Stimulated activated CD4-positive, alpha-beta T cell treated with anti-CD3 and anti-CD28 coated beads, Interleukin-15, amount 100 ng/mL, for 48 hours (primary cell): ENCODE results near the gene CHST3.
A peak's percentile ranks its signal among the peaks of the same experiment; 100 is the strongest.

Experiments used
- DNase-seq, 2 donors: peaks; one replicate each; pipeline ENCODE4 v3.0.0-alpha.2; 2020; ENCODE audit warnings: low read depth in 2 of 2

The CHST3 gene

GRCh38 chr10:72056932-72057751 lies 92.9 kb downstream of the CHST3 start:
- DNase-seq = no peak

DNA sequence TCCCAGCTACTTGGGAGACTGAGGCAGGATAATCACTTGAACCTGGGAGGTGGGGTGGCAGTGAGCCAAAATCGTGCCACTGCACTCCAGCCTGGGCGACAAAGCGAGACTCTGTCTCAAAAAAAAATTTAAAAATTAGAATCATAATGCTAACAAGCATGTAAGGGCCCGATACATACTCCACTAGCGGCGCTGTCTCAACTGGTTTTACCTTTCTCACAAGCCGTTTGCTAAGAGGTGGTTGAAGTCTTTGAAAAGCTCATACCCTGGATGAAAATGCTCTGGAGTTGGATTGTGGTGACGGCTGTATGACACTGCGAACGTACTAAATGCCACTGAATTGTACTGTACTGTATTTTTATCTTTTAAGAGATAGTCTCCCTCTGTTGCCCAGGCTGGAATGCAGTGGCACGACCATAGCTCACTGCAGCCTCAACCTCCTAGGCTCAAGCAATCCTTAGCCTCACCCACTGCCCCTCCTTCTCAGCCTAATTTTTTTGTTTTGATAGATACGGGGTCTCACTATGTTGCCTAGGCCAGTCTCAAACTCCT lies 94.2 kb downstream of the CHST3 start:
- DNase-seq = no peak

- peak in 1 of 2 donors; percentile 24 for DNase-seq
Observed at GRCh38 chr10:72058989-72059842, 95.0 kb downstream of the CHST3 start.

- no peak for DNase-seq
Observed at GRCh38 chr10:72059843-72060822, 95.9 kb downstream of the CHST3 start.

GRCh38 chr10:72061491-72061890 lies 97.3 kb downstream of the CHST3 start:
- DNase-seq = no peak

DNA sequence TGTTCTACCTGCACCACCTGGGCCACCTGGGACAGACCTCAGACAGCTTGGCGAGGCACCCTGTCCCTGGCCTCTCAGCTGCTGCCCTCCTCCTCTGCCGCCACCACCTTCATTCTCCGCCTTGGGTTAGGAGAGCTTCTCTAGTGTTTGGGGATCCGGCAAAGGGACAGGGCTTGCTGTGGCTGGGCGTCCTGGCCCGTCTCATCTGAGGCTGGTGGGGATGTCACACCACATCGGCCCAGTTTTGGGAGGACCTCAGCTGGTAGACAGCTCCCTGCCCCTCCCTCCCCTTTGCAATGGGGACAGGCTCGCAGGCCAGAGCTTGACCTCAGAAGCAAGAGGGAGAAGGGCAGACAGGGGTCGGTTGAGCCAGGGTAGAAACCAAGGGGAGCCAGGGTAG lies 97.7 kb downstream of the CHST3 start:
- DNase-seq = no peak

DNA sequence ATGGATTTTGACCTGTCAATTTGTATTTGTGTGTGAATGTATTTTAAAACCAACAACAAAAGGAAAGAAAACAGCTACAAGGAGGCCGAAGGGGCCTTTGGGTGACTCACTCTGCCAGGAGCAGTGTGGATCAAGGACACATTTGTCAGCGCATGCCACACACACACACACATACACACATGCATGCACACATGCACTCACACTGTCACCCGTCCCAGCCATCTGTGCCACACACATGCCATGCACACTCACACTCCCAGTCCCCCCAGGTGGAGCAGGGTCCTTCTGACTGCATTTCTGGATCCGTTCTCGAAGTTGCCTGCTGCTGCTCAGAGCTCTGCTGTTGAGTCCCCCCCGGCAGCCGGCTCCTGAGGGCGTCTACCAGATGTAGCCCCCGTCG lies 98.2 kb downstream of the CHST3 start:
- no peak for DNase-seq
